ENCODE results near the gene PGBD1. TPM values are rescaled to one million over a fixed set of nuclear protein-coding genes. Genes with fewer than 3 reads are reported as not detected.
A peak's percentile ranks its signal among the peaks of the same experiment; 100 is the strongest.

PGBD1 gene
- total and polyA plus RNA-seq, 2 of the 13 experiments (the other 11 are each of a cell fraction or from before 2014, with no cell fraction given), result 3.6 to 6.9 TPM

GRCh38 chr6:28335040-28335563 is 53.7 kb downstream of the PGBD1 start (continued):
- TF ChIP-seq SALL1 (CRISPR knock-in tag; IDR thresholded peaks at IDR 0.05) (no peak), SNRNP70 (IDR thresholded peaks at IDR 0.05; ENCODE audit: low read depth, low read length) (no peak), ISX (CRISPR knock-in tag; conservative IDR thresholded peaks at IDR 0.05) (no peak), DZIP1 (CRISPR knock-in tag; IDR thresholded peaks at IDR 0.05) (no peak), POGK (CRISPR knock-in tag; conservative IDR thresholded peaks at IDR 0.05) (no peak), TCF7 (IDR thresholded peaks at IDR 0.05; ENCODE audit: low read depth) (no peak), AKAP8 (CRISPR knock-in tag; IDR thresholded peaks at IDR 0.05) (no peak), MAFF (IDR thresholded peaks at IDR 0.05; ENCODE audit: low read depth, low read length) (no peak), NR2F1 (CRISPR knock-in tag; IDR thresholded peaks at IDR 0.05) (no peak), ZBTB38 (CRISPR knock-in tag; IDR thresholded peaks at IDR 0.05) (no peak), MYPOP (CRISPR knock-in tag; IDR thresholded peaks at IDR 0.05) (no peak), RFX3 (CRISPR knock-in tag; IDR thresholded peaks at IDR 0.05) (no peak), SMAD3 (CRISPR knock-in tag; IDR thresholded peaks at IDR 0.05) (0 out of 2 replicates have a peak, but pooled peaks have one; percentile 7), ZNF740 (CRISPR knock-in tag; IDR thresholded peaks at IDR 0.05) (no peak), ZNF562 (CRISPR knock-in tag; IDR thresholded peaks at IDR 0.05; ENCODE audit: borderline replicate concordance) (no peak), SCMH1 (CRISPR knock-in tag; IDR thresholded peaks at IDR 0.05; ENCODE audit: borderline replicate concordance) (no peak), PHB2 (IDR thresholded peaks at IDR 0.05; ENCODE audit: partially characterized antibody) (no peak), ZNF205 (CRISPR knock-in tag; IDR thresholded peaks at IDR 0.05) (no peak), MXD1 (CRISPR knock-in tag; IDR thresholded peaks at IDR 0.05) (no peak), ZNF709 (CRISPR knock-in tag; IDR thresholded peaks at IDR 0.05) (no peak), POLR2AphosphoS2 (IDR thresholded peaks at IDR 0.05; ENCODE audit: low read depth, low read length) (no peak), ZNF224 (CRISPR knock-in tag; IDR thresholded peaks at IDR 0.05) (no peak), SIX1 (CRISPR knock-in tag; IDR thresholded peaks at IDR 0.05; ENCODE audit: borderline replicate concordance) (no peak), ZNF225 (CRISPR knock-in tag; IDR thresholded peaks at IDR 0.05) (no peak; the same call in 1 of the 2 replicates), TBL1XR1 (IDR thresholded peaks at IDR 0.05; ENCODE audit: borderline replicate concordance, low read length, partially characterized antibody) (no peak)

All from HepG2 (cell line).